Femur (tissue), 1 donor: ENCODE results near the gene RCAN2.

Experiments
- DNase-seq: peaks from one replicate; pipeline ENCODE4 v3.0.0-alpha.2; 2017

The RCAN2 gene

DNA sequence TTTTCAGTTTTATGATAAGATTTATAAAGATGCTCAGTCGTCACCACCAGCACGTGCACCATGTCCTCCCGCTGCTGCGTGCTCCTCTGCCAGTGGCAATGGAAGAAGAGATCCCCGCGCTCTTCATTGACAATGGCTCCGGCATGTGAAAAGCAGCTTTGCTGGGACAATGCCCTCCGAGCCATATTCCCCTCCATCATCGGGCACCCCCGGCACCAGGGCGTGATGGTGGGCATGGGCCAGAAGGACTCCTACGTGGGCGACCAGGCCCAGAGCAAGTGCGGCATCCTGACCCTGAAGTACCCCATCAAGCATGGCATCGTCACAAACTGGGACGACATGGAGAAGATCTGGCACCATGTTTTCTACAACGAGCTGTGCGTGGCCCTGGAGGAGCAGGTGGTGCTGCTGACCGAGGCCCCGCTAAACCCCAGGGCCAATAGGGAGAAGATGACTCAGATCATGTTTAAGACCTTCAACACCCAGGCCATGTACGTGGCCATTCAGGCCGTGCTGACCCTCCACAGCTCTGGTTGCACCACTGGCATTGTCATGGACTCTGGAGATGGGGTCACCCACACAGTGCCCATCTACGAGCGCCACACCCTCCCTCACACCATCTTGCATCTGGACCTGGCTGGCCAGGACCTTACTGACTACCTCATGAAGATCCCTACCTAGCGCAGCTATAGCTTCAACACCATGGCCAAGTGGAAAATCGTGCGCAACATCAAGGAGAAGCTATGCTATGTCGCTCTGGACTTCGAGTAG, 286.2 kb downstream of the RCAN2 start:
- no peak for DNase-seq

GRCh38 chr6:46203391-46204177, 287.7 kb downstream of the RCAN2 start:
- no peak for DNase-seq

GRCh38 chr6:46201702-46202101, 289.5 kb downstream of the RCAN2 start:
- DNase-seq, result no peak

GRCh38 chr6:46199387-46199786, 291.9 kb downstream of the RCAN2 start:
- no peak for DNase-seq

GRCh38 chr6:46191961-46192360, 299.3 kb downstream of the RCAN2 start:
- DNase-seq, result no peak

DNA sequence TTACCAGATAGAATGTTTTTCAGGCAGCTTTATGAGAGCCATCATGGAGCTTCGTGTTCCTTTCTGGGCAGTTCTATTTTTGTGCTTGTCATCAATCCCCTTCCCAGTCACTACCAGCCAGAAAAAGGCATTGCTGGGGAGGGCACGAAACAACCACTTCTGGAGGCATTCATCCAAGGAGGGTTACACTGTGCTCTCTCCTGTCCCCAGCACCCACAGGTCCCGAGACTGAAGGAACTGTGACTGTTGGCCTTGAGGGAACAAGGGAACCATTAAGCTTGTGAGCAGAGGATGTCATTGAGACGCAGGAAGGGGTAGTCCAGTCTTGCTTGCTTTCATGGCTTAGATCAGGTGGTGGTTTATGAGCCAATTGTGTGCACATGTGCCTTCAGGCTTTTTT, 300.4 kb downstream of the RCAN2 start:
- DNase-seq, result no peak

GRCh38 chr6:46189726-46190125, 301.5 kb downstream of the RCAN2 start:
- no peak for DNase-seq

DNA sequence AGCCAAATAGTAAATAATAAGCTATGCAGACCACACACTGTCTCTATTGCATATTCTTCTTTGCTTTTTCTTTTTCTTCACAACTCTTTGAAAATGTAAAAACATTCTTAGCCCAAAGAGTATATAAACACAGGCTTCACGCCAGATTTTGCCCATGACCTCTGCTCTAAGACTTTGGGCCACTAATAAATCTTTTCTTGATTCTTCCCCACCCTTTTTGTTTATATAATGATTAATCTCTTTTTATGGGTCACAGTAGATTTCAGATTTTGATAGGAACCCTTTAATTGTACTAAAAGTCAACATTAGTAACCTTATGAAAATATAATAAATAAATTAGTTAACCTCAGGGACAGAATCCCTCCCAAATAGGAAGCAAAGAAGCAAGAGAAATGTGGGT, 304.7 kb downstream of the RCAN2 start:
- DNase-seq, result no peak

GRCh38 chr6:46184114-46184513, 307.1 kb downstream of the RCAN2 start:
- peak; percentile 31 for DNase-seq

DNA sequence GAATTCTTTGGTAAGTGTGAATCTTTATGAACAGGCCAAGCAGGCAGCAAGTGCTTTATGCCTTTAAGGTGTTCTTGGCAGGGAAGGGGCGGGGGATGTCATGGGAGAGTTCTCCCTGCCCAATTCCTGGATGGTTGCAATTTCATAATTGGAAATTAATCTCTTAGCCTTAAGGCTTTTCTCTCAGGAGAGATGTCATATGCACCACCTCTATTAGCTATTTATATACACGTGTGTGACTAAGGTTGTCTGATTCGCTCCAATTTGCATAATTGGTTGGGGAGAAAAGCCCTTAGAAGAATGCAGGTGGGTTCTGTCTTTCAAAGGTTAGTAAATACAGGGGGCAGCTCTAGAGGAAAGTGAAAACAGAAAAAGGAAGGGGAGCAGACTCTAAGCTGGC, 315.3 kb downstream of the RCAN2 start:
- DNase-seq, result no peak

GRCh38 chr6:46175446-46175845, 315.8 kb downstream of the RCAN2 start:
- no peak for DNase-seq

- no peak for DNase-seq
Observed at GRCh38 chr6:46174904-46175303, 316.3 kb downstream of the RCAN2 start.

GRCh38 chr6:46172176-46172575, 319.1 kb downstream of the RCAN2 start:
- no peak for DNase-seq
